ACC112 (cell line): ENCODE results near the gene NR5A2.

Experiments
- H2AFZ ChIP-seq: fragments of 200-600 bp; sonication (generic); one replicate; pipeline ENCODE4 v1.6.0; 2017; ENCODE audit warnings: antibody characterized with exemption, low read length; ENCODE audit not compliant: unreplicated experiment
- H3K27ac ChIP-seq: fragments of 200-600 bp; sonication (generic); 2 replicates; pipeline ENCODE4 v1.5.1; 2014; ENCODE audit warnings: low read depth, mild to moderate bottlenecking, antibody characterized with exemption, low read length, moderate library complexity
- H3K27me3 ChIP-seq: fragments of 200-600 bp; sonication (generic); 2 replicates; pipeline ENCODE4 v1.6.1; 2014; ENCODE audit warnings: mild to moderate bottlenecking, antibody characterized with exemption, low read length, moderate library complexity, mixed read lengths; ENCODE audit not compliant: insufficient read depth
- H3K36me3 ChIP-seq: fragments of 200-600 bp; sonication (generic); 2 replicates; pipeline ENCODE4 v1.6.1; 2016; ENCODE audit warnings: mild to moderate bottlenecking, antibody characterized with exemption, low read length, moderate library complexity, mixed read lengths; ENCODE audit not compliant: insufficient read depth
- H3K4me1 ChIP-seq: fragments of 200-600 bp; sonication (generic); one replicate; pipeline ENCODE4 v1.6.1; 2016; ENCODE audit warnings: low read length, mixed read lengths; ENCODE audit not compliant: insufficient read depth, unreplicated experiment, control insufficient read depth
- H3K4me3 ChIP-seq: fragments of 200-600 bp; sonication (generic); 2 replicates; pipeline ENCODE4 v1.5.1; 2014; ENCODE audit warnings: mild to moderate bottlenecking, low read depth, low read length
- H3K79me2 ChIP-seq: fragments of 200-600 bp; sonication (generic); one replicate; pipeline ENCODE4 v1.6.0; 2016; ENCODE audit warnings: low read length; ENCODE audit not compliant: control insufficient read depth, unreplicated experiment, insufficient read depth

NR5A2 gene

DNA sequence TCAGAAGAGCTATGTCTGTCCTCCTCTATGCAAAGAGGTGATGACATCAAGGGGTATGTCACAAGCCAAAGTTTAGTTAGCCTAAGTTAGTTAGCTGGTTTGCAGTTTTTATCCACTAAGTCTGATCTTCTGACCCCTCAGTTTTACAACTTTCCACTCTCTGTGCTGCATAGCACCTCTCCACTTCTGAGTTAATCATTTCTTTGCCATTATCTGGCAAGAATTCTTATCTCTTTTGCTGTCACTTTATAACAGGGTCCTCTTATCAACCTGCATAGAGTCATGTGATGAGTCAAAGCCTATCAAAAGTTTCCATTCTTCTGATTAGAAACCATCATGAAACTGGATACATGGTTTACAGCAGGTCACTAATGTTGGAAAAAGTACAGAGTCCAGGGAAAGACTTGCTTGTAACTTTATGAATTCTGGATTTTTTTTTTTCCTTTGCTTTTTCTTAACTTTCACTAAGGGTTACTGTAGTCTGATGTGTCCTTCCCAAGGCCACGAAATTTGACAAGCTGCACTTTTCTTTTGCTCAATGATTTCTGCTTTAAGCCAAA lies at the start of gene NR5A2:
NR5A2 (plus strand) TSS at position 447 of the 560 bp plus-strand sequence. CDS start 138 bp downstream, outside the sequence.
- peak within 1 kb of the TSS; percentile 72 for H2AFZ ChIP-seq

GRCh38 chr1:199978408-199978940 lies 49.0 kb upstream of the NR5A2 start:
- Histone ChIP-seq H2AFZ (peak overlapping the region; percentile 12), H3K4me1 (no peaks in the 10 kb centered on the region), H3K79me2 (no peaks in the 10 kb centered on the region), H3K27me3 (no peaks in the 10 kb centered on the region), H3K4me3 (no peak overlapping the region), H3K36me3 (no peaks in the 10 kb centered on the region), H3K27ac (no peak overlapping the region)

More for the DNA sequence above, at the start of gene NR5A2:
- Histone ChIP-seq H3K4me3 (peak within 1 kb of the TSS; percentile 84), H3K27ac (no peak within 1 kb of the TSS), H3K79me2 (no peaks in the 10 kb centered on the region), H3K27me3 (peaks cover 38% of the 10 kb centered on the region), H3K36me3 (no peaks in the 10 kb centered on the region), H3K4me1 (no peaks in the 10 kb centered on the region)

- Histone ChIP-seq H3K4me3 (no peak overlapping the region), H2AFZ (no peak overlapping the region), H3K79me2 (no peaks in the 10 kb centered on the region), H3K36me3 (no peaks in the 10 kb centered on the region), H3K27me3 (no peaks in the 10 kb centered on the region), H3K27ac (no peak overlapping the region), H3K4me1 (no peaks in the 10 kb centered on the region)
These were observed 48.4 kb upstream of the NR5A2 start for GRCh38 chr1:199979071-199979470.

DNA sequence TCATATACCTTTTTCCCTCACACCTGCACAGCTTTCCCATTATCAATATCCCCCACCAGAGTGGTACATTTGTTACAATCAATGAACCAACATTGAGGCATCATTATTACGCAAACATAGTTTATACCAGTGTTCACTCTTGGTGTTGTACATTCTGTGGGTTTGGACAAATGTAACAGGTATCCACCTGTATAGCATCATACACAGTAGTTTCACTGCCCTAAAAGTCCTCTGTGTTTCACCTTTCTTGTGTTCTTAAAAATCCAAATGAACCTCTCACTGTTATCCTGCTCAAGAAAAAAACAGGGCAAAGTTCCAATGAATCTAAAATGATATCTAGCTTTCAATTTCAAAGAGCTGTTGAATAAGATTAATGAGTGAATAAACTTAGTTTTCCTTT lies 45.9 kb upstream of the NR5A2 start:
- Histone ChIP-seq H2AFZ (no peak overlapping the region), H3K4me1 (no peaks in the 10 kb centered on the region), H3K36me3 (no peaks in the 10 kb centered on the region), H3K79me2 (no peaks in the 10 kb centered on the region), H3K27me3 (no peaks in the 10 kb centered on the region), H3K27ac (no peak overlapping the region), H3K4me3 (no peak overlapping the region)

GRCh38 chr1:199982606-199983005 lies 44.9 kb upstream of the NR5A2 start:
- H3K79me2 ChIP-seq, result no peaks in the 10 kb centered on the region
- no peaks in the 10 kb centered on the region for H3K36me3 ChIP-seq
- no peak overlapping the region for H3K27ac ChIP-seq
- no peaks in the 10 kb centered on the region for H3K4me1 ChIP-seq
- H3K4me3 ChIP-seq, result no peak overlapping the region
- H3K27me3 ChIP-seq, result no peaks in the 10 kb centered on the region
- no peak overlapping the region for H2AFZ ChIP-seq

DNA sequence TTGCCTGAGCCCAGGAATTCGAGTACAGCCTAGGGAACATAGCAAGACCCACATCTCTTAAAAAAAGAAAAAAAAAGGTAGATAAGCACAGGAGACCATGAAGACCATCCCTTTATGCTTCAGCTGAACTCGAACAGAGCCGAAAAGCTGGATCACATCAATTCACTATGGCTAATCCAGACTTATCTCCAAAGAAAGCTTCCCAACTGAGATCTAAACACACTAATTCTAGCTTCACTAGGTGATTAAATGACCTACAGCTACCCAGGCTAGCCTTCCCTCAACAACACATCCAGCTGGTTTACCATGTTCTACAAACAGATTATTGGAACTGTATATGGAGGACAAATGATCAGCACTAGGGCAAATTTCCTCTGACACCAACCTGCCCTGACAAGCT lies 44.0 kb upstream of the NR5A2 start:
- Histone ChIP-seq H3K4me3 (no peak overlapping the region), H3K4me1 (no peaks in the 10 kb centered on the region), H3K27ac (no peak overlapping the region), H3K27me3 (no peaks in the 10 kb centered on the region), H3K79me2 (no peaks in the 10 kb centered on the region), H3K36me3 (no peaks in the 10 kb centered on the region), H2AFZ (no peak overlapping the region)

GRCh38 chr1:199995096-199995685 lies 32.3 kb upstream of the NR5A2 start:
- H3K4me3 ChIP-seq, result no peak overlapping the region
- H3K4me1 ChIP-seq, result no peaks in the 10 kb centered on the region
- no peaks in the 10 kb centered on the region for H3K36me3 ChIP-seq
- H3K27me3 ChIP-seq, result no peaks in the 10 kb centered on the region
- H3K79me2 ChIP-seq, result no peaks in the 10 kb centered on the region
- H2AFZ ChIP-seq, result no peak overlapping the region
- H3K27ac ChIP-seq, result no peak overlapping the region

DNA sequence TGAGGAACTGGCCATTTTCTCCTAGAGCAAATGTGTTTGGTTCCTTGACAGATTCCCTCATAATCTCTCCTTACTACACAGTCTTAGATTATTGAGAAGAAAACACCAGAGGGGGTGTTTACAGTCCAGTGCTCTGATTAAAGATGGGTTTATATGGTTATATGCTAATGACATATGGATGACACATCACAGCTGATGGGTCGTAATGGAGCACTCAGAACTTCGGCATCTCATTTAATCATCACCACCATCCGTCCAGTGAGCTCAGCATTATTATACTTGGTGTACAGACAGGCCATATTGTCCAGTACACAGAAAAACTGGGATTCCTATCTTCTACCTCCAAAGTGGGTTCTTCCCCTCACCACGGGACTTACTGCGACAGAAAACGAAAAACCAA lies 22.3 kb upstream of the NR5A2 start:
- Histone ChIP-seq H3K36me3 (no peaks in the 10 kb centered on the region), H3K27me3 (no peaks in the 10 kb centered on the region), H2AFZ (no peak overlapping the region), H3K4me1 (no peaks in the 10 kb centered on the region), H3K4me3 (no peak overlapping the region), H3K79me2 (no peaks in the 10 kb centered on the region), H3K27ac (no peak overlapping the region)

GRCh38 chr1:200006711-200007110 lies 20.8 kb upstream of the NR5A2 start:
- no peak overlapping the region for H2AFZ ChIP-seq
- H3K27ac ChIP-seq, result no peak overlapping the region
- H3K4me3 ChIP-seq, result no peak overlapping the region
- no peaks in the 10 kb centered on the region for H3K27me3 ChIP-seq
- H3K4me1 ChIP-seq, result no peaks in the 10 kb centered on the region
- H3K36me3 ChIP-seq, result no peaks in the 10 kb centered on the region
- H3K79me2 ChIP-seq, result no peaks in the 10 kb centered on the region

GRCh38 chr1:200015811-200016210 lies 11.7 kb upstream of the NR5A2 start:
- Histone ChIP-seq H3K79me2 (no peaks in the 10 kb centered on the region), H3K4me3 (no peak overlapping the region), H3K27me3 (no peaks in the 10 kb centered on the region), H3K36me3 (no peaks in the 10 kb centered on the region), H2AFZ (no peak overlapping the region), H3K4me1 (no peaks in the 10 kb centered on the region), H3K27ac (no peak overlapping the region)

DNA sequence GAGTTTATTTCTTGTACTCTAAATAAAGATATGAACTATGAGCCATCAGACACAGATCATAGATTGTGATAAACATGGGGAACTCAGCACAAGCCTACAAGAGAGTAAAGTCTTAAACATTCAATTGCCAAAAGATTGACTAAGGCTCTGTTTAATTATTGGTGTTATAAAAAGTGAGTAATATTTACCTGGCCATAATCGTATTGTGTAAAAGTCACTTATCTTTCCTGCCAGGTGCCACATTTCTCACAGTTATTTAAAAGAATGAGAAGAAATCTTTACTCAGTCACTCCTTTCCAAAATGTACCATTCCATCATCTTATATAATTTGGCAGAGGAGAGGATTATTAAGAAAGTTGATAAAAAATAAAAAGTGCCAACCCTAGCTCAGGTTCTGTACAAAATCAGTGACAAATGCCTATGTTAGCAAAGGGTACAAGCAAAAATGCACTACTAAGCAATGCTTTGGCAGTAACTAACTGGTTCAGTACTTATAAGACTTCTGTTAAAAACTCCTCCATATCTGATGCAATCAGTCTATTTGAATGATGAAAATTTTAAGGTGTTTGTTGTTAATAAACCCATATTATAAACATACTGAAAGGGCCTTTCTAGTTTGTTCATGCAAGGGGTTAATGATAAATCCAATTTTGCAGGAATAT lies 5.8 kb upstream of the NR5A2 start:
- no peak overlapping the region for H2AFZ ChIP-seq
- H3K27ac ChIP-seq, result no peak overlapping the region

More for the DNA sequence above, 5.8 kb upstream of the NR5A2 start:
- Histone ChIP-seq H3K4me3 (no peak overlapping the region), H3K27me3 (no peaks in the 10 kb centered on the region), H3K79me2 (no peaks in the 10 kb centered on the region), H3K36me3 (no peaks in the 10 kb centered on the region), H3K4me1 (no peaks in the 10 kb centered on the region)
